Eye (tissue), 1 donor: ENCODE results near the gene EFCAB8.
A peak's percentile ranks its signal among the peaks of the same experiment; 100 is the strongest.
"Not testable (repeated sequence)": the region's sequence is repeated elsewhere in the genome, so short reads cannot be mapped to it uniquely, and the experiment has no call there.

ENCODE experiments used
- DNase-seq: peaks from one replicate; pipeline ENCODE4 v3.0.0-alpha.2; 2015

EFCAB8 gene

GRCh38 chr20:32889281-32889680 is 30.6 kb downstream of the EFCAB8 start:
- no peak for DNase-seq

- DNase-seq, result no peak
These were observed 32.8 kb downstream of the EFCAB8 start for GRCh38 chr20:32891491-32891890.

GRCh38 chr20:32891926-32892660 is 33.4 kb downstream of the EFCAB8 start:
- DNase-seq, result no peak

GRCh38 chr20:32893263-32894025 is 34.7 kb downstream of the EFCAB8 start:
- DNase-seq, result no peak

- no peak for DNase-seq
These were observed 35.3 kb downstream of the EFCAB8 start for GRCh38 chr20:32894026-32894483.

GRCh38 chr20:32894711-32895355 is 36.1 kb downstream of the EFCAB8 start:
- DNase-seq, result no peak

GRCh38 chr20:32896521-32897280 is 38.0 kb downstream of the EFCAB8 start:
- no peak for DNase-seq

- no peak for DNase-seq
These were observed 40.0 kb downstream of the EFCAB8 start for GRCh38 chr20:32898729-32899128.

GRCh38 chr20:32902456-32903420 is 44.0 kb downstream of the EFCAB8 start:
- DNase-seq, result peak; percentile 63

GRCh38 chr20:32903666-32904175 is 45.0 kb downstream of the EFCAB8 start:
- no peak for DNase-seq

- not testable (repeated sequence) for DNase-seq
These were observed 46.0 kb downstream of the EFCAB8 start for GRCh38 chr20:32904678-32905077.

GRCh38 chr20:32906200-32906599 is 47.5 kb downstream of the EFCAB8 start:
- no peak for DNase-seq

- DNase-seq, result no peak
These were observed 48.3 kb downstream of the EFCAB8 start for GRCh38 chr20:32906871-32907495.

- no peak for DNase-seq
These were observed 49.2 kb downstream of the EFCAB8 start for GRCh38 chr20:32907886-32908285.

- DNase-seq, result no peak
These were observed 49.9 kb downstream of the EFCAB8 start for GRCh38 chr20:32908334-32909292.

- DNase-seq, result no peak
These were observed 50.7 kb downstream of the EFCAB8 start for GRCh38 chr20:32909451-32909850.

GRCh38 chr20:32909896-32910571 is 51.3 kb downstream of the EFCAB8 start:
- no peak for DNase-seq

GRCh38 chr20:32911355-32911754 is 52.6 kb downstream of the EFCAB8 start:
- no peak for DNase-seq

GRCh38 chr20:32912688-32913087 is 54.0 kb downstream of the EFCAB8 start:
- no peak for DNase-seq
